T-helper 2 cell (primary cell): ENCODE measurements around the gene TMEM86B.
"Not testable (repeated sequence)": the region's sequence is repeated elsewhere in the genome, so short reads cannot be mapped to it uniquely, and the experiment has no call there.

Source experiments
- DNase-seq, 5 experiments: peaks; one replicate each; pipeline versions ENCODE4 v3.0.0 to v3.0.0-alpha.2; 2012 to 2022

Gene TMEM86B

DNA sequence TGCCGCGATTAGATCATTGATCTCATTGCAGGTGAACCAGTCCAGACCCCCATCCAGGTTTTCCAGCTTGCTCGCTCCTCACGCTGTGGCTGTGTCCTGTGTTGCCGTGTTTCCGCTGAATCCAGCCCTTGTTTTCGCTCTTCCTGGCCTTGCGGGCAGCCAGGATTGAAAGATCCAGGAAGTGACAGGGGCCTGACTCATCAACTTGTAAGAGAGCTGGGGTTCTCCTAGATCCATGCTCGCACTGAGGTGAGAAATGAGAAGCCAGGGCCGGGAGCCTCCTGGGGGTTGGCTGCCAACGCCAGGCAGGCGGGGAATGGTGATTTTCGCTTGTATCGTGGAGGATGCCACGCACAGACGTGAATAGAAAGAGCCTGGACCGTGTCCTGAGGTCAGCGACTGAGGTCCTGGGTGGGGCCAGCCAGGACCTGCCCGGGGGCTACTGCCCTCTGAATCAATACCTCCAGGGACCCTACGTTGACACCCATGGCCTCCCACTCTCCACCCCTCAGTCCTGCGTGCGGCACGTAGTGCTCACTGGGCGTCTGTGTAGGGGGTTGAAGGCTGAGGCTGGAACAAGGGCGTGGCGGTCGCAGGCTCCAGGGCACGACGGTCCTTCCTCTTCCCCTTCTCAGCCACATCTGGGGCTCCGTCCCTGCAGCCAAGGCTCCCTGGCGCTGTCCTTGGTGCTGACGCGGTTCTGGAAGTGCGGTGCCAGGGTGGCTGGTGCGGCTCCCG, 11.9 kb downstream of the TMEM86B start:
- DNase-seq = peak in 2 of 5 experiments; percentile 25 to 50

GRCh38 chr19:55213547-55213946, 15.0 kb downstream of the TMEM86B start:
- no peak for DNase-seq

DNA sequence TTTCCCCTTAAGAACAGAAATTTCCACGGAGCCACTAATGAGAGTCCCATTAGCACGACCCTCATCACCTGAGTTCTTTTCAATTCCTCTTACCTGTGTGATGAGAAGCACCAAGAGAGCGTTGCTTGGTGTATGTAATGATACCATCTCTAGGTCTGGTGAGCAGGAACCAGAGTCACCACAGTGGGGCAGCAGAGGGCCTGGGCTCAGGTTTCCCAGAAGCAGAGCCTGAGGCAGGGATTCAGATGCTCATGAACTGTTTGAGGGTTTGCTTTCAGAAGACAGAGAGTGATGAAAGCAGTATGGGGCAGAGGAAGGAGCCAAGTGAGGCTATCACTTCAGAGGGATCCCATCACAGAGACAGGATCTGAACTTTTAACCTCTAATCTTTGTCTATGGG, 16.1 kb downstream of the TMEM86B start:
- peak in 2 of 5 experiments; percentile 25 to 57 for DNase-seq

DNA sequence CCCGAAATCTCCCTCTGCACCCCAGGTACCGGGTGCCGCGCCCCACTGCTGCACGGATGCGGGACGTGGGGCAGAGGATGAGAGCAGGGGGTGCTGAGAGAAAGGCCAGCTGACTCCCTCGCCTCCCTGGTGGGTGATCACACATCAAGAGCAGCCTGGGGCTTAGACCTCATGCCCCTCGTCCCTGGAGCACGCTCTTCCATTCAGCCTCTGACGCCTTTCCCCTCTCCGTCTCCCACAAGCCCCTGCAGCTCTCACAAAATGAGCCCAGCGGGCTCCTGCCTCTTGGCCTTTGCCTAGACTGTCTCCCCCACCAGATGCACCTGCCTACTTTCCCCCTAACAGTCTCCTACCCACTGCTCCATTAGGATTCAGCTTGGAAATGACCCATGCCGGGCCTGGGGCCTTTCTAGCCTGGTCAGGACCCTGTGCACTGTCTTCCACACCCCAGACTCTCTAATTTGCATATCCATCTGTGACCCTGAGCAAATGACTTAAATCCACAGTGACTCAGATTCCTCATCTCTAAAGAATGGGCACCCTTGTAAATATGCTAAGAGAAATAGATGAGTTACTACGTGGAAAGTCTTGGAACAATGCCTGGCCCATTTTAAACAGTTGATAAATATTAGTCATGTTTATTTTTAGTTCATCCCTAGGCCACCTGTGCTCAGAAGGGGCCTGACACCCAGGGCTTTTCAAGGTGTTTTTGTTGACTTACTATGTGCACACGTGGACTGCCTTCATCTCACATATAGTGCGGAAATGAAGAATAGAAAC, 18.7 kb downstream of the TMEM86B start:
- no peak for DNase-seq

GRCh38 chr19:55208880-55209692, 19.5 kb downstream of the TMEM86B start, which contains the start of gene PTPRH:
Gene PTPRH, minus strand, starts transcription at chr19:55209501. Its CDS starts 68 bp downstream, at chr19:55209433.
- DNase-seq = no peak

DNA sequence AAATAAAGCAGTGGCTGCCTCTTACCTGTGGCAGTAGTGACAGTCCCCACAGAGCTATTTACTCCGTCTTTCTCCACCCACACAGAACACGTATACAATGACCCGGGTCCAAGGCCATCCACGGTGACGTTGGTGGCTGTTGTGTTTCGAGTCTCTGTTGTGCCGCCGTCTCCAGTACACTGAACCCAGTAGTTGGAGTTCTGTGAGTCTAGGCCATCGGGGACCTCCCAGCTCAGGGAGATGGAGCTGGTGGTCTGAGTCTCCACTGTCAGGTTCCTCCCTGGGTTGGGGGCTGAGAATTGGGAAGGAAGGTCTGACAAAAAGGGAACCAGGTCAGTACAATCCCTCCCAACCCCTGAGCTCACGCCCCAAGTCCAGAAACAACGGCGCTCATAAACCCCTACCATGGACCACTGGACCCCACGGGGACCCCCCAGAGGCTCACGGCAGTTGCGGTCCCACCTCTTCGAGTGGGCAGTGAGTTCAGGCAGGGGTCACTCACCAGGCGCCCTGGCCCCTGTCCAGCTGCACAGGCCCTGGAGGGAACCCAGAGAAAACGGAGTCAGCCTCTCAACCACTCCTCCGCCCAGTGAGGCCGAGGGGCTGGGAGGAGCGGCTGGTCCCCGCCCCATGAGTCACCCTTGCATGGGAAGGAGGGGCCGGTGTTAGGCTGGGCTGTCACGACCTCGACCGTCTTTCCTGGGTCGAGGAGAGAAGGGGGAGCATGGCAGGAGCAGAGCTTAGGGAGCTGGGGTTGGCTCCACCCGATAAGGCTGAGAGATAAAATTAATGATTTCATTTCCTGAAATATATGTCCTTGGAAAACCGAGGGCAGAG, 21.7 kb downstream of the TMEM86B start:
- peak in 1 of 5 experiments; percentile 21 for DNase-seq

GRCh38 chr19:55202199-55202598, 26.4 kb downstream of the TMEM86B start:
- DNase-seq = not testable (repeated sequence)

DNA sequence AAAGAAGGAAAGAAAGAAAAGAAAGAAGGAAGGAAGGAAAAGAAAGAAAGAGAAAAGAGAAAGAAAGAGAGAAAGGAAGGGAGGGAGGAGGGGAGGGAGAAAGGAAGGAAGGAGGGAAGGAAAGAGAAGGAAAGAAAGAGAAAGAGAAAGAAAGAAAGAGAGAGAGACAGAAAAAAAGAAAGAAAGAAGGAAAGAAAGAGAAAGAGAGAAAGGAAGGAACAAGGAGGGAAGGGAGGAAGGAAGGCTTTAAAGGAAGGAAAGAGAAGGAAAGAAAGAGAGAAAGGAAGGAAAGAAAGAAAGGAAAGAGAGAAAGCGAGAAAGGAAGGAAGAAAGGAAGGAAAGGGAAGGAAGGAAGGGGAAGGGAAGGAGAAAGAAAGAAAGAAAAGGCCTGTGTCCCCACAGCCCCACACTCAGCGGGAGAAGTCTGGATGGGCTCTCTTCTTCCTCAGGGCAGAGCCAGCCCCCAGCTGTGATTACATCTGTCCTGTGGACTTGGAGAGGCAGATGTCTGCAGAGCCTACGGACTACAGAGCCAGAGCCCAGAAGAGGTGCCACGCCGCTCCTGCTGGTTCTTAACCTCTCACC, 28.9 kb downstream of the TMEM86B start:
- DNase-seq = no peak

- DNase-seq = no peak
Observed at GRCh38 chr19:55198651-55199050, 29.9 kb downstream of the TMEM86B start.

DNA sequence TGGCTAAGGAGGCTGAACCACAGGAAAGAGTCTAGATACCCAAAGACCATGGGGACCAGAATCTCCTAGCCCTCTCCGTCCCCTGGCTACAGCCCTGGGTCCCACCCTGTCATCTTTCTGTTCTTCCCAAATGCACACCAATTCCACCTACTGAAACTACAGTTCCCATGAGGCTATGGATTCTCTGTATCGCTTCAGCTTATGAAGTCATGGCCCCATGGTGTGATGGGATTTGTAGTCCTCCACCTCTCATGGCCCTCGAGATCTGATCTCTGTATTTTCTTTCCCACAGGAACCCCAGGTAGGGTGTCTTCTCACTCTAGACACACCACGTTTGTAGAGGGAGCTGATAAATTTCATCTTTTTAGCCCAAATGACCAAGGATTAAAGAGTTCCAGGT, 31.0 kb downstream of the TMEM86B start:
- peak in 1 of 5 experiments; percentile 18 for DNase-seq

- DNase-seq = no peak
Observed at GRCh38 chr19:55196803-55197202, 31.8 kb downstream of the TMEM86B start.

GRCh38 chr19:55193481-55193880, 35.1 kb downstream of the TMEM86B start:
- DNase-seq = no peak

GRCh38 chr19:55189403-55189835, 39.1 kb downstream of the TMEM86B start:
- DNase-seq = no peak

DNA sequence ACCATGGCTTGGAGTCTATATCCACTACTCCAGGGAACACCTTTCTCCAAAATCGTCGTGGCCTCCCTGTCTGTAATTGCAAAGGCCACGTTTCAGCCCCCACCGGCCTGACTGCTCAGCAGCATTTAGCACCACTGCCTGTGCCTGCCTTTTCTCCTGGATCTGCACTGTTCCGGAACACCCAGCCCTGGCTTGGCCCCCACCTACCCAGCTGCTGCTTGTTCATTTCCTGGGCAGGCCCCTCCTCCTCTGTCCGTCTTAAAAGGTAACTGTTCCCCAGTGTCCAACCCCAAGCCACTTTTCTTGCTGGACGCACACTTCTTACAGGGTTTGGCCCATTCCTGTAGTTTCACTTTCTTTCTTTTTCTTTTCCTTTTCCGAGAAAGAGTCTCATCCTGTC, 39.9 kb downstream of the TMEM86B start:
- DNase-seq = no peak

DNA sequence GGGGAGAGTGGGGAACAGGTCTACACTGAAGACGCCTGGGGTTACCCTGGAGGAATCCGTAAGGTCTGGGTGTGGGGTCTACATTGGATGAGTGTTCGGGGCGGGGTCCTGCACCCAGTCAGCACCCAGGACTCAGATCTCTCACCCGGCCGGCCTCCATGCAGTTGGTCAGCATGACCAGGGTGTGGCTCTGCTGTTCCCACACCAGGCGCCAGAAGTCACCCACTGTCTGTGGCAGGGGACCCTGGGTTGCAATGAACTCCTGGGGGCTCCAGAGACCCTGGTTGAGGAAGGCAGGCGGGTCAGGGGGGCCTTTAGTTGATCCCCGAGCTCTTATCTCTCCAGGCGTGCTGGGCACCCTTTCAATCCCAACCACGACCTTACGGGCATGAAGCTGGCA, 42.5 kb downstream of the TMEM86B start:
- no peak for DNase-seq

DNA sequence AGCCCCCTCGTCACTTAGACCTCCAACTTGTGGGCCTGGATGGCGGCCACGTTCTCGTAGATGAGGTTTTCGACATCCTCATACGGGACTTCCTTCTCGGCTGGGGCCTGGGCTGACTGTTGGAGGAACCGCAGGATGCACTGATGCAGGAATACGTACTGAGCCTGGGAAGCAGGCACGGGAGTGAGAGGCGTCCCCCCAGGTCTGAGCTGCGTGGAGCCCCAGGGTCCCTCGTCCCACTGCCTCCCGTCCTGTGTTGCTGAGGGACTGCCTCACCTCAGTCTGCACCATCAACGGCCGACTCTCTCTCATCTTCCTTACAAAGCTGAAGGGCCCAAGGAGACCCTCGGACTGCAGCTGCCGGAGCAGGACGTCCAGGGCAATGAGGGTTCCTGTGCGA, 46.8 kb downstream of the TMEM86B start:
- no peak for DNase-seq

GRCh38 chr19:55179606-55180484, 48.7 kb downstream of the TMEM86B start, which contains the start of gene SYT5:
Gene SYT5, minus strand, starts transcription at chr19:55180289. Its CDS starts 1,248 bp downstream, at chr19:55179041.
- DNase-seq = peak; percentile 26 to 54 (median 47)

DNA sequence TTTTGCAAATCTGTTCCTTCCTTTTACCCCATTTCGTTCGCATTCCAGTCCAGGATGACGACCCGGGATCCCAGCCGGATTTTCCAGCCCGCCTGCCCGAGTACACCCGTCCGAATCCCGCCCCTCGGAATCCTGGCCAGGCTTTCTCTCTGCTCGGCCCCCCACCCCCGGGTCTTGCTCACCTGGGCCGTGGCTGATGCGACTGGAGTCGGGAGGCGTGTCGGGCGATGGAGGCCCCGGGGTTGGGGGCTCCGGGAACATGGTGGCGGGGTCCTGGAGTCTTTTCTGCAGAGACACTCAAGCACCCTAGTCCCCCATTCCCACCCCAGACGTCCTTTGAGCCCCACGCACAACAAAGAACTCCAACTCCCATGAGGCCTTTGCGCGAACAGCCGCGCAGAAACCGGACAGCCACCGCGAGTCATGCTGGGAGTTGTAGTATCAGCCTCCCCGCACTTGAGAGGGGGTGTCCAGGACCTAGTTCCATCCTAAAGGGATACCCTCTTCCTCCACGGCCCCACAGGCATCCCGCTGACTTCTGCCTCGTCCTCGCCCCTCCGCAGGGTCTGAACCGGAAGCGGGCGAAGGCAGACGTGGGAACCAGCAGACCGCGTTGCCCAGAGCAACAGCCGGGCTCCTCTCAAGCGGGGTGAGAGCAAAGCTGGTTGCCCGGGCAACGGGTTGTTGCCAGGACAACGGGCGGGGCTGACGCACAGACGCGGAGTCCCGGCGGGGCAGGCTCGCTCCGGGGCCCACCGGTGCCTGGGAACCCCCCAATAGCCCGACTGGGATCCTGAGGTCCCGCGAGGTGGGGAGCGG, 49.6 kb downstream of the TMEM86B start:
- DNase-seq = peak; percentile 85 to 95 (median 93)
